GM21381 (cell line): ENCODE measurements around the gene TAF15.
A peak's percentile ranks its signal among the peaks of the same experiment; 100 is the strongest.

Experiments used
- ATAC-seq: cut with Tn5 transposase; IDR thresholded peaks from one replicate; pipeline ENCODE4 v1.9.1; 2021; ENCODE audit warnings: mild to moderate bottlenecking, moderate library complexity; ENCODE audit not compliant: unreplicated experiment

TAF15 gene

DNA sequence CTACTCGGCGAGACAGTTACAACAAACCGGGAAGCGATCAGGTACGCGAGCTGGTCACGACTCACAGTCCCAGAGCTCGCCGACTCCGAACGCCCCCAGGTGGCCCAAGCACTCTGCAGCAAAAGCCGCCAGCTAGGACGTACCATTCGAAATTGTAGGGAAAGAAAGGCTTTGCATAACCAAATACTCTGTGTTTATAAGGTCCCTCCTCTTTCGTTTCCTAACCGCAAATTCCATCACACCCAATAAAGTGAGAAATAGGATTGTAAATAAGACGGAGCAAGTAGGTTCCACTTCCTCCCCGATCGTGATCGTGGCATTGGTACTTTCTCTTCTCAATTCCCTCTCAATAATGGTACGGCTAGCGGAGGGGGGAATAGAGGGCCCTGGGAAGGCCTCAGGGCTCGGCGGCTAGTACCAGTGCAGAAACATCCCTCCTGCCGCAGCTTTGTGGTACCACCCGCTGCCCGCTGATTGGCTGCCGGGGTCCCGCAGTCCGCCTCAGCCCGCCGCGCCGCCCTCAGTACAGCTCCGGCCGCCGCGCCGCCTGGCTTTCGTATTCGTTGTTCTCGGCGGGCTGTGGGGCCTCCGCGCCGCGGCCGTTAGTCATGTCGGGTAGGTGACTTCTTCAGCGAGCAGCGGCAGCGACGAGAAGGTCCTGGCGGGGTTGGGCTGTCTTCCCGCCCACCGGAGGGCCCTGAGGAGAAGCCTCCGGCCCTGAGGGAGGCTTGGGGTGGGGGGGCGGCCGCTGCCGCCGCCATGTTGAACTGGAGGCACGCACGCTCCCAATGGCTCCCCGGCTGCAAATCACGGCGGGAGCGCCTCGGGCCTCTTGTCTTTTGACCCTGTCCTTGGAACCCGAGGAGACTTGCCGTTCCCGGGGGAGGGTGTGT, at the start of gene TAF15:
TAF15 (plus strand) TSS at position 523 of the 893 bp plus-strand sequence; CDS start at position 609, 86 bp downstream.
- peak; percentile 91 for ATAC-seq

DNA sequence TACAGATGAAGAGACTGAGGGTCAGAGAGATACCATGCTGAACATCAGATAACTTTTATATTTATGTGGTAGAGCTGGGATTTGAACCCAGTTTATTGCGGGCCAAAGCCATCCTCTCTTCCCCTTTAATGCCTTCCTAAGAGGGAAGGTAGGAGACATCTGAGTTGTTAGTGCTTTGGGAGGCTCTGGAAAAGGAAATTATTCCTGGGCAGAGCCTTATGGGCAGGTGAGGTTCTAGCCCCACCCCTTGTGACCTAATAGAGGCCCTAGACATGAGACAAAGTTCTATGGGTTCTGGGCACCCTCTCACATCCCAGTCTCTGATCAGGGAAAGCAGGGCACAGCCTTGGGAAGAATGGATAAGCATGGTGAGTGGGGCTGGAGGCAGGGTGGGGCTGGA, 48.7 kb upstream of the TAF15 start, which contains the start of gene C17orf50:
C17orf50 (plus strand) TSS at position 301 of the 400 bp plus-strand sequence; CDS start at position 356, 55 bp downstream.
- no peak for ATAC-seq

DNA sequence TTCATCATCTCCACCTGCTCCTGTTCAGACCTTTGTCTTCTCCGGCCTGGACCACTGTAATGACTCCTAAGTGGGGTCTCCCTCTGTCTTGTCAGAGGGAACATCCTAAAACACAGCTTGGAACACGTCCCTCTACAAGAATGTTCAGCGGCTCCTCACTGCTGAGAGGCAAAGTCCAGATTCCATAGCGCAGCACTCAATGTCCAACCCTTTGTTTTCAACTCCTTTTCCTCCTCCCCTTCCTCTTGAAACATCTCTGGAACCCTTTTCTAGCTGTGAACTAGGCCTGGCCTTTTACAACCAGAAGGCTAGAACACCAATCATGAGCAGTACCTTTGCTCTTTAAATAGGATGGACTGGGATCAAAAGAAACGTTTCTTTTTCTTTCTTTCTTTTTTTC, 47.7 kb upstream of the TAF15 start:
- no peak for ATAC-seq

DNA sequence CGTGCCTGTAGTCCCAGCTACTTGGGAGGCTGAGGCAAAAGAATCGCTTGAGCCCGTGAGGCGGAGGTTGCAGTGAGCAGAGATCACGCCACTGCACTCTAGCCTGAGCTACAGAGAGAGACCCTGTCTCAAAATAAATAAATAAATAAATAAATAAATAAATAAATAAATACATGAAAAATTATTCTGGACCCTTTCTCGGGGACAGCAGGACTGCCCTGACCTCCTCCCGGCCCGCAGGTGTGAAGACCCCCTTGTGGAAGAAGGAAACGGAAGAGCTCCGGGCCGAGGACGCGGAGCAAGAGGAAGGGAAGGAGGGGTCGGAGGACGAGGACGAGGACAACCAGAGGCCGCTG, 45.5 kb upstream of the TAF15 start:
- ATAC-seq: no peak

DNA sequence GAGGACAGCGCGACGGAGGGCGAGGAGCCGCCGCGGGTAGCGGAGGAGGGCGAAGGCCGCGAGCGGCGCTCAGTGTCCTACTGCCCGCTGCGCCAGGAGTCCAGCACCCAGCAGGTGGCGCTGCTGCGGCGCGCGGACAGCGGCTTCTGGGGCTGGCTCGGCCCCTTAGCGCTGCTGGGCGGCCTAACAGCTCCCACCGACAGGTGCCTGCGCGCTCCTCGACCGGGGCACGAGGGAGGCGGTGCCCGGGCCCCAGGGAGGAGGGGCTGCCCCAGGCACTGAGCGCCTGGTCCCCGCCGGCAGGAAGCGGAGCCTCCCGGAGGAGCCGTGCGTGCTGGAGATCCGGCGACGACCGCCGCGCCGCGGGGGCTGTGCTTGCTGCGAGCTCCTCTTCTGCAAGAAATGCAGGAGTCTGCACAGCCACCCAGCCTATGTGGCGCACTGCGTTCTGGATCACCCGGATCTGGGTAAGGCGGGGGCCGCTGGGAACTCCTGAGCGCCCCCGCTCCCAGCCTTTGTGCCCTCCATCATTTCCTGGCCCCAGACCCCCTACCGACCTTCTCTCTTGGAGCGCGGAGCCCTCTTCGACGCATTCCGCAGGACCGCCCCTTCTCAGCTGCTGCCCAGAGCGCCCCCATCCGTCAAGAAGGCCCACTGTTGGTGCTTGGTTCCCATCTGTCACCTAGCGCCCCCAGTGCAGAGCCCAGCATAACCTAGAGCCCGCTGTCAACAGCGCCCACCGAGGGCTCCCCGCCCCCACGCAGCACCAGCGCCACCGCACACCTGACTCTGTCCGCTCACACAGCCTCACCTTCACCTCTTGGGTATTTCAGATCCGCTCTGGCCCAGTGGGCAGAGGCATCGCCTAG, 44.9 kb upstream of the TAF15 start:
- peak; percentile 89 for ATAC-seq

DNA sequence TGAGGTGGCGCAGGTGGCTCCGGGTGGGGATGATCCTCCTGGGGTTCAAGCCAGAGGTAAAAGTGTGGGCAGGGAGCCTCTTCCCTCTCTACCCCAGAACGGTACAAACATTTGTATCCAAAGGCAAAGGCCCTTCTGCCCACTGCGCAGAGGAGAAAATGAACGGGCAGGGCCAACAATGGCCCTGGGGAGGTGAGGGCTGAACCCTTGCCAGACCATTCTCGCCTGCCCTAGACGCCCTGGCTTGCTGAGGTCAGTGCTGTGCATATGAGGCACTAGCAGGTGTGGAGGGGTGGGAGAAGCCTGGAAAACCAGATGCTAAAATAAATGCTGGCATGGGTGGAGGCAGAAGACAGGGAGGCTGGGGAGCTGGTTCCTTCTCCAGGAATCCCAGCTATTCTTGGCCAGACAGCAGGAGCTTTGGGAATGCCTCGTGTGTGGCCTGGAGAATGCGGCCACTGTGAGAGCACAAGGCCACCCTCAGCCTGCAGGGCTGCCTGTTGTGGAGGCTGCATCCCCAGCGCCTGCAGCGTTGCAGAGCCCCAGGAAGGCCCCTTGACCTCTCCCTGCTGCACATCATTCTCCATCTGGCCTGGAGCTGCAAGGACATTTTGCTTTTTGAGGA, 44.1 kb upstream of the TAF15 start:
- no peak for ATAC-seq

DNA sequence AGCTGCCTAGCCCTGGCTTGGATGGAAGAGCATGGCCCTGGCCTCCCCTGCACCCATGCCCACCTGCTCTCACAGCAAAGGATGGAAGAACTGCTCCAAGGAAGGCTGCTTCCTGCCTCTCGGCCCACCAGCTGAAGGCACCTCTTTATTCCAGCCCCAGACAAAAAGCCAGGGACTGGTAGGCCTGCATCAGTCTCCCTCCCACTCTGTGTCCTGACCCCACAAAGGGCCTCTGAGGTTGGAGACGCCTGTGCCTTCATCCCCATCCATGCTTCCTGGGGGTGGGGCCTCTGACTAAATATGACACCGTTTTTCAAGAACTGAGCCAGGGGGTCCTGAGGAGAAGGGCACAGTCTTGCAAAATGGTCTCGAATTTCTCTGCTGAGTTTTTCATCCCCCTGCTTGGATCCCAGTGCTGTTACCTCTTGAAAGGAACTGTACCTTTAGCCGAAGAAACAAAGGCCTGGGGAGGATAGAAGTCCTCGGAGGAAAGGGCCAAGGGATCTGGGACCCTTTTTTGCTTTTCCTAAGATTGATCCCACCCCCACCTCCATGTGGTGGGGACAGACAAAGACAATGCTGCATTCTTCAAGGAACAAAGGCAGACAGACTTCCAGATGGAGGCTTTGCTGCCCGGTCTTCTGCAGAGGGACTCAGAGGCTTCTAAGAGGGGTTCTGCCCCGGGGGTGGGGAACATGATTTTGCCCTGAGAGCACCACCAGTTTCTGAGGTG, 43.4 kb upstream of the TAF15 start:
- no peak for ATAC-seq

DNA sequence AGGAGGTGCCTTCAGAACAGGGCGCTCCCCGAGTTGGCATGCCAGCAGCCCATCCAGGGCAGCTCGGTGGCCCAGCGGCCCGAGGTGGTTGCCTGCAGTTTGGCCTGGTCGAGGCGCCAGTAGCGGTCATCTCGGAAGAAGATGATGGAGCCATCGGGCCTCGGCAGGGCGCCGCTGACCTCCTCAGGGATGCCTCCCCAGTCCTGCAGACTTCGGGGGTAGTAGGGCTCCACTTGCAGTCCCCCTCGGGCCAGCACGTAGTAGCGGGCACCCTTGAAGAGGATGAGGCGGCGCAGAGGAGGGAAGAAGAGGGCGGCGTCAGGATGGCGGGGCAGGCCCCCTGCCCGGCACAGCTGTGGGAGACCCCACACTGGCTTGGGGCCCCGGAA, 42.8 kb upstream of the TAF15 start:
- ATAC-seq: no peak

DNA sequence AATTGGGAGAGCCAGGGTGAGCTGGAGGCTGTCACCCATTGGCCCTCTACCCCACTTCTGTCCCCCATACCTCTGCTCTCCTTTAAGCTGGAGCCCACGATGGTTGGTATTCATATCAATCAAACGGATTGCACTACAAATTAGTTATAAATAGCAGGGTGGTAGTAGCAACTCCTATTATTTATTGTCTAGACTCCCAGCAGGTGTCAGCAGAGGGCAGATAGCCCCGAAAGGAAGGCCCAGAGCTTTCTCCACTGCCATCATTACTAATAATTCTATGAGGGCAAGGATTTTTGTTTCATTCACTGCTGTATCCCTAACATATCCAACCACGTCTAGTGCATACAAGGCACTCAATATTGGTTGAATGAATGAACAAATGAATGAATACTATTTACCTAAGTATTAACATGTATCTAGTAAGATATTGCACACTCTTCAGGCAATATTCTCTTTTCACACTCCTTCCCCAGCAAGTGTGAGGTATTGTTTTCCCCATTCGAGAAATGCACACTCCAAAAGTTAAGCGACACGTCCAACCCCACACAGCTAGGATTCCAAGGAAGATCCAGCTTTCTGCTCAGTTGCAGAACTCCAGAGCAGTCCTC, 42.3 kb upstream of the TAF15 start:
- ATAC-seq: no peak

DNA sequence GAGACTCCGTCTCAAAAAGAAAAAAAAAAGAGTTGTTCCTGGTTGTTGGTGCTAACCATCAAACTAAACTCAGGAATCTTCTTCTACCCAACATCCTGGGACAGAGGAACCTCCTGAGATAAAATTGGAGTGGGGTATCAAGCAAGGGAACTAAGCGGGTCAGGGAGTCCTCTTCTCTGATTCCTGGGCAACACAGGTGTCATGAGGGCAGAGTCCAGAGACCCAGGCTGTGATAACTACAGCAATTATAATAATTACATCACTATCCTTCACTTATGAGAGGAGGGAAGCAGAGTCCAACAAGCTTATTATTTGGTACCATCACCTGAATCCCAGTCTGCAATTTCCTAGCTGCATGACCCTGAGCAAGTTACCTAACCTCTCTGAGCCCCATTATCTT, 40.5 kb upstream of the TAF15 start:
- no peak for ATAC-seq

DNA sequence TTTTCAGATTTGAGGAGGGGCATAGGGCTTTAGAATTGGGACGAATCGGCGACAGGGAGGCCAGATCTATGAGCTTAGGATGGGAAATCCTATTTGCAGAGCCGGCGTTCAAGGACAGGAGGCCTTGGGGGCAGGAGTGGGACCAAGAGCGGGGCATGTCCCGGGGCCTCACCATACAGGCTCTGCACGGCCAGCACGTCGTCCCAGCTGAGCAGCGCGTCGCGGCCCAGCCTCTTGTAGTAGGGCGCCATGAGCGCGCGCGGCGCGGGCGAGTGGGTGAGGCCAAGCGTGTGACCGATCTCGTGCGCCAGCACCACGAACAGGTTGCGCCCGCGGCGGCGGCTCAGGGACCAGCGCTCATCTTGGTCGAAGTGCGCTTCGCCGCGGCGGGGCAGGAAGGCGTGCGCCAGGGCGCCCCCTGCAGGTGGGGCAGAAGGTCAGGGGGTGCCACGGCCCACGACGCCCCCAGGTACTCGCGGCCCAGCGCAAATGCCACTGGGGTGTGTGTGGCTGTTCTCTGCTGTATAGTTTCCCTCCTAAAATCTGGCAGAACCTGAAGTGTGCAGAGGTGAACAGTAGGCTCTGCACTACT, 39.3 kb upstream of the TAF15 start:
- ATAC-seq: no peak

DNA sequence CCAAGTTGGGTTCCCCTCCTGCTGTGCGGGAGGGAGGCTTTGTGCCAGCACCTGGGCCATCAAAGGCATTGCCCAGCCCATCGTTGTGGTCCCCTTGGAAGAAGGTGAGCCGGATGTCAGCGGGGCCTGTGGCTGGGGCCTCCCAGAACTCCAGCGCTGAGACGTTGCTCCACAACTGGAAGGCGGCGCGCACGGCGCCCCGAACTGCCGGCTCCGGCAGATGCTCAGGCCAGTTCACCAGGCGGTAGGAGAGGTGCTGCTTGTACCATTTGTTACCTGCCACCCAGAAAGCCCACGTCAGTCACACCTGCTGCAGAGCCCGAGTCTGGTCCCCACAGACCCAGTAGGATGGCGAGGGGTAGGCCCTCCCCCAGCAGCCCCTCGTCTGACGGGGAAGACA, 36.2 kb upstream of the TAF15 start:
- ATAC-seq: no peak

DNA sequence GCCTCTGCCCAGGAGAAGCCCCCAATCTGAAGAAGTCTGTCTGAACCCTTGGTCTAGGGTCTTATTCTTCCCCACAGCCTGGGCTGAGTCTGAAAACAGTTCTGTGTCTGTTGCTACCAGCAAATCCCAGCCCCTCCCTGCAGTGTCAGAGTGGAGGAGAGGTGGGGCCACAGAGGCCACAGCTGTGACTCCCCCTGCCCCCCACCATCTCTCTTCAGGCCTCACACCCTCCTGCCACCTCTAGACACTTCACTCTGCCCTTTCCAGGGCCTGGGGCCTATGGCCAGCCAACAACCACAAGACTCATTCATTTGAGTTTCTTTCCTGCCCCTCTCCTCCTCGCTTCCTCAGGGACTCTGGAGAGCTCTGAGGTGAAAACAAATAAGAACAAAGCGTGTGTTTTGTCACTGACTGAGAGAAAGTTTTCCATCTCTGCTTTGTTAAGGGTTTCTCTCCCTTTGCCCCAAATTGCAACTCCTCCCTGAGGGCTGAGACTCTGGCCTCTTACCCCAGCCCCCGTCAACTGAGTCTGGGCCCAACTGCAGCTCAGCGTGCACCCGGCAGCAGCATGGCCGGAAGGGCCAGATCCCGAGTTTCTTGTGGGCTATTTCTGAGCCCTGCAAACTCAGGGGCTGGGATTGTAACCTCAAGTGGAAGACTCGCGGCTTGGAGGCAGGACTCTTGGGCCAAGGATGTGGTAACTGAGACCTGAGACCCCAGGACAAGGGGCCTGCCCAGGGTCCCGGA, 35.4 kb upstream of the TAF15 start:
- ATAC-seq: no peak

DNA sequence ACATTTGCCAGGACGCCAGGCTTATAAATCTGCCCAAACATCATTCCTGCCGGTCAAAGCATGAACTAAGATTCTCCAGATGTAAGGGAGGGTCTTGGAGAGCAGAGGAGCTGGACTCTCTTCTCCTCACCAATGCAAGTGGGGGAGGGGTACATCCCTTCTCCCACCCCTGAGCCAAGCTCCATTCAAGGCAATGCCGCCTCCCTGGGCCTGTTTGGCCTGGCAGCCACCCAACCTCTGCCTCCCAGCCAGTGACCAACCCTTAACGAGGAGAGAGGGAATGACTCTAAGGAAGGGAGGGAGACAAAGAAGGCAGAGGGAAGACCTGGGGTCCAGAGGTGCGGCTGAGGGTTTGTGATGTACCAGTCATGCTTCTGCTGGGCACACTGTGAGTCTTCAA, 34.8 kb upstream of the TAF15 start:
- ATAC-seq: no peak

DNA sequence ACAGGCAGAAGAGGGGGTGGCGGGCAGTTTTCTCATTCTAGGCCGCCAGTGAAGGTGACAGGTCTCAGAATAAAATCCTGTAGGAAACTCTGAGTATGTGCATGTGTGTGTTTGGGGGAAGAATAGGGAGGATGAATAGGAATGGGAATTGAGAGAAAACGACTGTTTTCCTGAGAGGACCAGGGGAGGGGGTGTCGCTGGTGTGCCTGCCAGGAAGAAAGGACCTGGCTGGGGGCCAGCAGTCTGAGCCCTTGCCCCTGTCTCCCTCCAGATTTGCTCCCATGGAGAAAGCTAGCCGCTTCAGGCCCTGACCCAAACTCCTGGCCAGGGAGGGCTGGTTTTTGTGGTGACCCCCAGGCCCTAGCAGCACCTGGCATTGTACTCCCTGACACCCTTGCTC, 34.2 kb upstream of the TAF15 start:
- ATAC-seq: no peak

DNA sequence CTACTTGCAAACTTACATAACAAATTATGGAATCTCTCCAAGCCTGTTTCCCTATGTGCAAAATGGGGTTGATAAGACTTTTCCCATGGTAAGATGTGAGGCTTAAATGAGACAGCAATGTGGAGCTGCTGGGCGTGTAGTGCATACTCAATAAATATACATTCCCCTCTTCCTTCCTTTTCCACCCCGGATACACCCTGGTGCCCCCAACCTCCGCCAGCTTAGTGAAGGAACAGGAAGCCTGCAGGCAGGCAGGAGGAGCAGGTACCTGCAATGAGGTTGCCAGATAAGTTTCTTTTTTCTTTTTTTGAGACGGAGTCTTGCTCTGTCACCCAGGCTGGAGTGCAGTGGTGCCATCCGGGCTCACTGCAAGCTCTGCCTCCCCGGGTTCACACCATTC, 33.7 kb upstream of the TAF15 start:
- no peak for ATAC-seq

DNA sequence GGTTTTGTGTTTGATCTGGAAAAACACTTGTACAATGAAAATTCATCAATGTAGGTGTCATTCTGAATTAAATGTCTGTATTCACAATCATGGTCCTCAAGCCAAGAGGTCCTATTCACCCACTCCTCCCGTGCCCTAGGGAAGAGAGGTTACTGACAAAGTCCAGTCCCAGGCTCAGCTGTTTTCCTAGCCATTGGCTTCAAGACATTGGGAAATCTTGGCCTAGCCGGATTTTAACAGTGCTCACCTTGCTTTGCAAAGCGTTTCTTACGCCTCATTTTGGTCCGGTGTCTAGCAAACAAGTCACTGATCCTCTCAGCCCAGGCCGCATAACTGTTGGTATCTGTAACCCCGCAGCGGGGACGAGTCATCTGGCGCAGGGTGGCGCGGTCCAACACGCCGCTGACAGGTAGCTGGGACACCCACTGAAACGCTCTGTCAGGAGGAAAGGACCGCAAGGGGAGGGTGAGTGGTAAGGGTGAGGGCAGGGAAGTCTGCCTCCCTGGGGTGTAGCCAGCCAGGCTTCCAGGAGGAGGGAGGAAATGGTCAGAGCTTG, 30.6 kb upstream of the TAF15 start:
- ATAC-seq: no peak

DNA sequence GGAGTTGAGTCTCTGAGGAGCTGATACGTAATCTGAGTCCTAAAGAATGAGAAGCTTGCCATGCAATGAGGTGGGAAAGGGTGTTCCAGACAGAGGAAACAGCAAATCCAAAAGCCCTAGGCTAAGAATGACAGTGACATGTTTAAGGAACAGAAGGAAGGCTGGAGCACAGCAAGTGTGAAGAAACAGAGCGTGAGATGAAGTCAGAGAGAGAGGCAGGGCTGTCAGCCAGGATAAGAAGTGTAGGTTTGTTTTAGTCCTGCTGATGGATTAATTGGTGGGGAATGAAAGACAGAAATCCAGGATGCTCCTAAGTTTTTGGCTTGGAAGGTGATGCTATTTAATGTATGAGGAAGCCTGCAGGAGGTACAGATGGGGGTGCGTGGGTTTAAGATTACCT, 28.3 kb upstream of the TAF15 start:
- ATAC-seq: no peak

DNA sequence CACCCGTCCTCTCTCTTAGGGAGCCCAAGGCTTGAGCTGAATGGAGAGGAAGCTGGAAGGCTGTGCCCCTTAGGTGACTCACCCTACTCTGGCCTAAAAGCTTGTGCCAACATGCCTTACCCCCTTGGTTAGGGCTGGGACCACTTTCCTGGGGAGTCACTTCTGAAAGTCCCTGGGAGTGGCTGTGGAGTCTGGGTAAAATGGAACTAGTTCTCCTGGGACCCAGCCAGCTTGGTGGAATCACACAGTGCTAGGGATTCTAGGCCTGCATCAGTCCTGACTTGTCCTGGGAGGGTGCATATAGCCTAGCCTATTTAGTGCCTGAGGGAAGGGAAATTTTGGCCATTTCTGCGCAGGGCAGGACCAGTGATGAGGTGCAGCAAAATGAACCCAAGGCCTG, 24.4 kb upstream of the TAF15 start:
- no peak for ATAC-seq
